Measurements from ENCODE around the gene RND2. TPM values are rescaled to one million over a fixed set of nuclear protein-coding genes. Genes with fewer than 3 reads are reported as not detected.
A peak's percentile ranks its signal among the peaks of the same experiment; 100 is the strongest.

RND2 gene
- total and polyA plus RNA-seq, 2 of the 13 experiments (the other 11 are each of a cell fraction or from before 2014, with no cell fraction given), result 0.05 to 0.11 TPM

GRCh38 chr17:42979511-42980273, 45.3 kb upstream of the RND2 start, which contains the start of gene PTGES3L (continued):
- TF ChIP-seq HNF1B (CRISPR knock-in tag; IDR thresholded peaks at IDR 0.05) (peak; percentile 2; the same call in 1 of the 2 replicates), ZNF770 (CRISPR knock-in tag; IDR thresholded peaks at IDR 0.05) (no peak), ZNF773 (CRISPR knock-in tag; IDR thresholded peaks at IDR 0.05; ENCODE audit: borderline replicate concordance) (no peak), ZNF746 (CRISPR knock-in tag; IDR thresholded peaks at IDR 0.05) (0 out of 2 replicates have a peak, but pooled peaks have one; percentile 8), TRIM22 (IDR thresholded peaks at IDR 0.05) (no peak), FOXP1 (IDR thresholded peaks at IDR 0.05) (no peak), FOXP1 (CRISPR knock-in tag; IDR thresholded peaks at IDR 0.05) (no peak), ARID2 (CRISPR knock-in tag; IDR thresholded peaks at IDR 0.05; ENCODE audit: borderline replicate concordance) (no peak), ZBTB49 (CRISPR knock-in tag; IDR thresholded peaks at IDR 0.05; ENCODE audit: borderline replicate concordance) (no peak), ZNF546 (CRISPR knock-in tag; conservative IDR thresholded peaks at IDR 0.05) (no peak), ZFP90 (CRISPR knock-in tag; IDR thresholded peaks at IDR 0.05; ENCODE audit: borderline replicate concordance) (peak; percentile 81; the same call in 1 of the 2 replicates), THAP7 (CRISPR knock-in tag; IDR thresholded peaks at IDR 0.05) (no peak; the same call in 1 of the 2 replicates), FOXK2 (IDR thresholded peaks at IDR 0.05) (no peak), IRF1 (CRISPR knock-in tag; IDR thresholded peaks at IDR 0.05; ENCODE audit: low read depth) (no peak), ARID3A (IDR thresholded peaks at IDR 0.05; ENCODE audit: low read depth, low read length) (no peak), ZNF354B (CRISPR knock-in tag; IDR thresholded peaks at IDR 0.05) (no peak), BRD4 (CRISPR knock-in tag; IDR thresholded peaks at IDR 0.05) (no peak)

Data from HepG2 (cell line).